Stimulated activated CD8-positive, alpha-beta memory T cell treated with anti-CD3 and anti-CD28 coated beads, Interleukin-4, amount 100 ng/mL, for 48 hours (primary cell): ENCODE results near the gene NPBWR2.

Source experiments
- DNase-seq: peaks from one replicate; pipeline ENCODE4 v3.0.0-alpha.2; 2020

Gene NPBWR2

DNA sequence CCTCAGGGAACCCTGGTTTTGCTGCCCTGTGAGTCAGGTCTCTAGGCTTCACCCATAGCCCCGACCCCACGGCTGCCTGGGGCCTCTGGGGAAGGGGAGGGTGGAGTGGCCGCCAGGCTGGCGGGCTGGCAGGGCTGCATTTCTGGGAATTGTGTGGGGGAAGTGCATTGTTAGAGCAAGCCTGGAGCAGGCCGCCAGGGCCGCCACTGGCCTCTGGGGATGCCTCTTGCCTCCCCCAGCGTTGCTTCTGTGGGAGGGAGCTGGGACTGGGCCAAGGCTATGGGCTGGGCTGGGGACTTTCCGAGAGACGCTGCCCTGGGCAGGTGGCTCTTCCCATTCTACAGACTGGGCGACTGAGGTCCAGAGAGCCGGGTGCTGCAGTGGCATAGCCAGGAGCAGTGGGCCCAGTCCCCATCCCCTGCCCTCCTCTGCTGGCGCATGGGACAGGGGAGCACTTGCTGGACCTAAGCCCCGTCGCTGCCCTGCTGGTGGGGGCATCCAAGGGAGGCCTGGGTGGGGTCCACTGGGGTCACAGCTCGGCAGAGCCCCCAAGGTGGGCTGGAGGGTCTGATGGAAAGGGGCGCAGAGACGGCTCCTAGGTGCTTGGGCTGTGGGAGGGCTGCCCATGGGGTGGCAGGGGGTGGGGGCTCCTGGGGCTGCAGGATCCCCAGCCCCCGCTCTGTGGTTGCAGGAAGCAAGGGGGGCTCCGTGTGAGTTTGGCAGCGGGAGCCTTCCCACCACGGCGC is 51.3 kb downstream of the NPBWR2 start:
- no peak for DNase-seq

DNA sequence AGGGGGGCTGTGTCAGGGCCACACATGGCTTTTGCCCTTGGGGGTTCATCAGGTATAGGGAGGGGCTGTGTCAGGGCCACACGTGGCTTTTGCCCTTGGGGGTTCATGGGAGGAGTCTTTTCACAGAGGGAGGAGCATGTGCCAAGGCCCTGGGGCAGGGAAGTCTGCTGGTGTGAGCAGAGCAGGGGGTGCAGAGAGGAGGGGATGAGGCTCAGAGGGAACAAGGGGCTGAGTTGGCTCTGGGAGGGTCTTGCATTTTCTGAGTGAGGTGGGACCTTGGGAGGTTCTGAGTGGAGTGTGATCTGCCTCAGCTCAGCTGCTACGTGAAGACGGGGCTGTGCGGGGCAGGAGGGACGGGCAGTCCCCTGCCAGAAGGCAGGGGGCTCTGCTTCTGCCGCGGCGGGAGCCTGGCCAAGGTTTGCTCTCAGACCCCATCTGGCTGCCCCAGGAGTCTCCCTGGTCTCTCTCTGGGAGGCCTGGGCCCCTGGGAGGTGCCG is 51.9 kb downstream of the NPBWR2 start:
- DNase-seq: no peak

DNA sequence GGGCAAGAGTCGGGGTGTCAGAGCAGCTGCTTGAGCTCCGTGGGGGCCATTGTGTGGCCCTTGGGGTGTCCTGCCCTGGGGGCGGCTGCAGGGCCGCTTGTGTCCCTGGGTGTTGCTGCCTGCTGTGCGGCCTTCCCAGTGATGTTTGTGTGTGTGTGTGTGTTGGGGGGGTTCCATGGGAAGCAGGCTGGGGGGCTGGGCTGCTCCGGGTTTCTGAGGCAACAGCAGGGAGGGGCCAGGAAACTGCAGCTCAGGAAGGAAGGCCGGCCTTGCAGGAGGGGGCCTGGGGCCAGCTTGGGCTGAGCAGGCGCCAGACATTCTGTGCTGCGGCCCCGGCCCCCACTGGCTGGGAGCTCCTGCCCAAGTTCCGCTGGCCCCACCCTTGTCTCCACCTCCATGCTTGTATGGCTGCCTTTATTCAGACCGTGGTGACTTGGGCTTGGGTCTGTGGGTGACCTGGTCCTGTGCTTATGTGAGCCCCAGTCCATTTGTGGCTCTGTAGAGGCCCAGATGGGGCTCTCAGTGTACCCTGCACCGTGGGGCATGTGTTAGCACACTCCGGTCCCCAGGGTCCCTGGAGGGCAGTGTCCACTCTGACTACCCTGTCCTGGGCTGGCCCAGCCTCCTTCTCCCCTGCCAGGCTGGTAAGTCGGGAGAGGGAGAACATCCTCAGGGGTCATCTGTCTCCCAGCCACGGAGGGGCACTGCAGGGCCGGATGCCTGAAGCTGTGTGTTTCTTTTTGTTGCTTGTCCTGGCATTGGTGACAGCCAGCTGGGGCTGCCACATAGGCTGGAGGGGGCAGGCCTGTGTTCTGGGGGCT is 53.3 kb downstream of the NPBWR2 start:
- no peak for DNase-seq
